ENCODE results near the gene CCL16.
A peak's percentile ranks its signal among the peaks of the same experiment; 100 is the strongest.
"Not testable (repeated sequence)": the region's sequence is repeated elsewhere in the genome, so short reads cannot be mapped to it uniquely, and the experiment has no call there.

The CCL16 gene

GRCh38 chr17:35984140-35984539 is 2.8 kb upstream of the CCL16 start:
- no peak for DNase-seq (ENCODE audit: low read depth)

GRCh38 chr17:35982409-35983191 is 1.3 kb upstream of the CCL16 start:
- DNase-seq (ENCODE audit: low read depth): no peak

GRCh38 chr17:35981908-35982330 is 622 bp upstream of the CCL16 start:
- DNase-seq (ENCODE audit: low read depth): no peak

GRCh38 chr17:35978346-35978745 is 3.0 kb downstream of the CCL16 start:
- DNase-seq (ENCODE audit: low read depth): no peak

GRCh38 chr17:35977509-35977908 is 3.8 kb downstream of the CCL16 start:
- no peak for DNase-seq (ENCODE audit: low read depth)

GRCh38 chr17:35973333-35974260 is 7.7 kb downstream of the CCL16 start:
- no peak for DNase-seq (ENCODE audit: low read depth)

- no peak for DNase-seq (ENCODE audit: low read depth)
These were observed 8.4 kb downstream of the CCL16 start for GRCh38 chr17:35972945-35973332.

GRCh38 chr17:35972535-35972934 is 8.8 kb downstream of the CCL16 start:
- no peak for DNase-seq (ENCODE audit: low read depth)

GRCh38 chr17:35972066-35972465 is 9.2 kb downstream of the CCL16 start:
- DNase-seq (ENCODE audit: low read depth): no peak

- DNase-seq (ENCODE audit: low read depth): peak; percentile 63
These were observed 11.5 kb downstream of the CCL16 start for GRCh38 chr17:35969558-35970380.

GRCh38 chr17:35968520-35969054 is 12.7 kb downstream of the CCL16 start:
- DNase-seq (ENCODE audit: low read depth): no peak

- no peak for DNase-seq (ENCODE audit: low read depth)
These were observed 16.0 kb downstream of the CCL16 start for GRCh38 chr17:35965272-35965671.

GRCh38 chr17:35963663-35964062 is 17.6 kb downstream of the CCL16 start:
- no peak for DNase-seq (ENCODE audit: low read depth)

GRCh38 chr17:35953720-35954119 is 27.6 kb downstream of the CCL16 start:
- no peak for DNase-seq (ENCODE audit: low read depth)

GRCh38 chr17:35949401-35949800 is 31.9 kb downstream of the CCL16 start:
- no peak for DNase-seq (ENCODE audit: low read depth)

- DNase-seq (ENCODE audit: low read depth): no peak
These were observed 33.2 kb downstream of the CCL16 start for GRCh38 chr17:35948092-35948491.

GRCh38 chr17:35947156-35947585 is 34.1 kb downstream of the CCL16 start:
- DNase-seq (ENCODE audit: low read depth): peak; percentile 9

GRCh38 chr17:35944151-35944550 is 37.1 kb downstream of the CCL16 start:
- DNase-seq (ENCODE audit: low read depth): no peak

- no peak for DNase-seq (ENCODE audit: low read depth)
These were observed 37.8 kb downstream of the CCL16 start, which contains the start of gene LYZL6 for GRCh38 chr17:35943537-35943936. TSS of gene LYZL6 (minus strand) at chr17:35943713. CDS start at chr17:35939356, 4,357 bp downstream.

- DNase-seq (ENCODE audit: low read depth): no peak
These were observed 38.6 kb downstream of the CCL16 start for GRCh38 chr17:35942588-35943186.

GRCh38 chr17:35938492-35938891 is 42.8 kb downstream of the CCL16 start:
- DNase-seq (ENCODE audit: low read depth): not testable (repeated sequence)
